Mammary epithelial cell (primary cell): Measurements from ENCODE around the gene ACOT12.

Source experiments
- CTCF ChIP-seq, 2 donors: IDR thresholded peaks in 1 of 2; conservative IDR thresholded peaks in 1 of 2; 2 replicates each; pipeline ENCODE4 v1.5.1; 2011 to 2012; ENCODE audit warnings: inconsistent platforms in 2 of 2, low read length in 2 of 2, mild to moderate bottlenecking in 2 of 2, control low read depth in 1 of 2, low read depth in 1 of 2; ENCODE audit not compliant: insufficient read depth in 1 of 2; ENCODE audit errors: extremely low read depth in 1 of 2
- EZH2 ChIP-seq: IDR thresholded peaks from 2 replicates; pipeline ENCODE4 v1.6.1; 2012; ENCODE audit warnings: low read length, inconsistent platforms, borderline replicate concordance

- no peak for TF ChIP-seq CTCF (conservative IDR thresholded peaks at IDR 0.05 in 1 of 2, IDR thresholded peaks at IDR 0.05 in 1 of 2; ENCODE audit: extremely low read depth in 1 of 2, insufficient read depth in 1 of 2, low read depth in 1 of 2, low read length in 2 of 2)
- TF ChIP-seq EZH2, result no peak
These were observed 33.3 kb downstream of the ACOT12 start for GRCh38 chr5:81360640-81361039.
